ENCODE results near the gene WWOX. TPM values are rescaled to one million over a fixed set of nuclear protein-coding genes. Genes with fewer than 3 reads are reported as not detected.

The WWOX gene
- total and polyA plus RNA-seq, 2 of the 4 experiments (the other 2 are of a cell fraction) = 2.7 to 5.4 TPM

GRCh38 chr16:79074541-79074940, 975.1 kb downstream of the WWOX start:
- DNase-seq (no peak), ATAC-seq (ENCODE audit: low read depth) (no peak)
- no peaks in the 10 kb centered on the region for H4K20me1 ChIP-seq (ENCODE audit: insufficient read depth, low read length)
- no peak overlapping the region for H3K9ac ChIP-seq (ENCODE audit: low read depth, low read length)
- H4K5ac ChIP-seq (ENCODE audit: low read depth, low read length) = no peak overlapping the region
- H3K9me3 ChIP-seq (ENCODE audit: control insufficient read depth, insufficient read depth, low read length) = peaks cover 18% of the 10 kb centered on the region; the same call in 1 of the 2 replicates
- ChIA-PET CTCF (no interaction called here), POLR2A (ENCODE audit: unreplicated experiment) (no interaction called here)
- H3K27me3 ChIP-seq (ENCODE audit: control insufficient read depth, insufficient read depth, low read length) = no peaks in the 10 kb centered on the region
- H3K14ac ChIP-seq (replicated peaks; ENCODE audit: low read depth, low read length) = no peak overlapping the region
- no peak overlapping the region for H4K91ac ChIP-seq (ENCODE audit: insufficient read depth, low read depth, low read length)
- no peak overlapping the region for H3K4me3 ChIP-seq (ENCODE audit: insufficient read depth, low read depth, low read length)
- no peak overlapping the region for H3K18ac ChIP-seq (ENCODE audit: low read depth, low read length)
- H3K9me1 ChIP-seq (ENCODE audit: insufficient read depth, low read length) = no peaks in the 10 kb centered on the region
- intact Hi-C loops (cut with micrococcal nuclease) = no loop called here
- BruUV-seq (replicated peaks) = no TSS peak
- H3K4ac ChIP-seq (ENCODE audit: low read depth, low read length) = no peak overlapping the region
- H3K4me2 ChIP-seq (ENCODE audit: low read depth, low read length) = no peak overlapping the region
- no peak overlapping the region for H3K56ac ChIP-seq (ENCODE audit: extremely low read depth, insufficient read depth, low read length)
- dilution Hi-C loops (cut with HindIII; ENCODE audit: low sequenced_read_pairs, unreplicated experiment) = no loop called here
- H2AFZ ChIP-seq (replicated peaks; ENCODE audit: low read length, poor library complexity) = no peak overlapping the region
- H3K79me1 ChIP-seq (ENCODE audit: low read depth in 1 of 2, low read length in 2 of 2) = no peaks in the 10 kb centered on the region
- no peak overlapping the region for H3K23ac ChIP-seq (ENCODE audit: low read depth, low read length)
- no peak overlapping the region for H4K8ac ChIP-seq (ENCODE audit: low read depth in 2 of 2, low read length in 2 of 2)
- no peak overlapping the region for H2BK20ac ChIP-seq (ENCODE audit: low read depth, low read length)
- H2BK5ac ChIP-seq (ENCODE audit: low read depth, low read length, poor library complexity, severe bottlenecking) = no peak overlapping the region
- no peaks in the 10 kb centered on the region for H3K4me1 ChIP-seq (ENCODE audit: control insufficient read depth, insufficient read depth, low read length)
- no peaks in the 10 kb centered on the region for H3K36me3 ChIP-seq (ENCODE audit: control insufficient read depth, insufficient read depth, low read length)
- H2AK5ac ChIP-seq (ENCODE audit: low read depth, low read length) = no peak overlapping the region
- no peak overlapping the region for H2BK15ac ChIP-seq (ENCODE audit: low read depth, low read length)
- TF ChIP-seq RCOR1 (IDR thresholded peaks at IDR 0.05; ENCODE audit: insufficient replicate concordance, low read length) = no peak
- TF ChIP-seq MAZ (IDR thresholded peaks at IDR 0.05; ENCODE audit: borderline replicate concordance, low read depth, low read length) = no peak
- TF ChIP-seq ELK1 (IDR thresholded peaks at IDR 0.05; ENCODE audit: borderline replicate concordance, low read depth, low read length) = no peak
- TF ChIP-seq MXI1 (IDR thresholded peaks at IDR 0.05; ENCODE audit: borderline replicate concordance, low read depth, low read length) = no peak
- no peak for TF ChIP-seq MAFK (IDR thresholded peaks at IDR 0.05; ENCODE audit: low read depth, low read length)
- no peak for TF ChIP-seq CEBPB (IDR thresholded peaks at IDR 0.05; ENCODE audit: low read depth, low read length)
- TF ChIP-seq POLR2A (IDR thresholded peaks at IDR 0.05; ENCODE audit: low read depth, low read length) = no peak
- in situ Hi-C loops (cut with MboI; ENCODE audit: low sequenced_read_pairs) = no loop called here
- no peak overlapping the region for H2BK120ac ChIP-seq (ENCODE audit: low read depth, low read length)
- no CpG with 5 or more reads among the region's 1 CpG for WGBS, 2 experiments (ENCODE audit: extremely low coverage in 2 of 2, insufficient read length in 1 of 2)
- no peak overlapping the region for H2AK9ac ChIP-seq (replicated peaks; ENCODE audit: low read depth, low read length, poor library complexity)
- H3K27ac ChIP-seq (ENCODE audit: insufficient read depth, low read length) = no peak overlapping the region
